HEK293T (cell line): Measurements from ENCODE around the gene FOXA3.

ENCODE experiments used
- CTCF ChIA-PET: fragments of 350-600 bp; formaldehyde crosslinking; extraction: SDS; loops from one replicate; lab custom pipeline; 2021; ENCODE audit warnings: antibody characterized with exemption, inconsistent platforms; lab: Yijun Ruan, JAX
- POLR2A ChIA-PET: fragments of 350-600 bp; formaldehyde crosslinking; extraction: SDS; loops from one replicate; lab custom pipeline; 2020; ENCODE audit warnings: antibody characterized with exemption, inconsistent platforms; lab: Yijun Ruan, JAX
- DNase-seq: peaks from one replicate; pipeline ENCODE4 v3.0.0; 2012; ENCODE audit warnings: mixed read lengths; ENCODE audit errors: extremely low spot score
- ARNT ChIP-seq: fragments of 450-650 bp; IDR thresholded peaks from 2 replicates; pipeline ENCODE4 v1.6.1; 2017; ENCODE audit warnings: mild to moderate bottlenecking
- BHLHE40 ChIP-seq: fragments of 450-650 bp; IDR thresholded peaks from 2 replicates; pipeline ENCODE4 v1.6.1; 2016; ENCODE audit warnings: mild to moderate bottlenecking, moderate library complexity, borderline replicate concordance
- CTBP1 ChIP-seq: fragments of 450-650 bp; IDR thresholded peaks from 2 replicates; pipeline ENCODE4 v1.6.1; 2016; ENCODE audit warnings: borderline replicate concordance
- ELF4 ChIP-seq: fragments of 450-650 bp; IDR thresholded peaks from 2 replicates; pipeline ENCODE4 v1.6.1; 2017; ENCODE audit warnings: antibody characterized with exemption
- FOXA1 ChIP-seq: fragments of 450-650 bp; IDR thresholded peaks from 2 replicates; pipeline ENCODE4 v1.6.1; 2016; ENCODE audit warnings: mild to moderate bottlenecking
- FOXK2 ChIP-seq: fragments of 450-650 bp; IDR thresholded peaks from 2 replicates; pipeline ENCODE4 v1.6.1; 2016; ENCODE audit warnings: mild to moderate bottlenecking
- FOXM1 ChIP-seq: fragments of 450-650 bp; IDR thresholded peaks from 2 replicates; pipeline ENCODE4 v1.6.1; 2017; ENCODE audit warnings: mild to moderate bottlenecking, borderline replicate concordance
- HDGF ChIP-seq: fragments of 450-650 bp; IDR thresholded peaks from 2 replicates; pipeline ENCODE4 v1.6.1; 2017; ENCODE audit warnings: antibody characterized with exemption, borderline replicate concordance
- L3MBTL2 ChIP-seq: fragments of 450-650 bp; conservative IDR thresholded peaks from 2 replicates; pipeline ENCODE4 v1.6.1; 2016; ENCODE audit warnings: mild to moderate bottlenecking
- LEF1 ChIP-seq: fragments of 450-650 bp; IDR thresholded peaks from 2 replicates; pipeline ENCODE4 v1.6.1; 2017; ENCODE audit warnings: mild to moderate bottlenecking, borderline replicate concordance
- NFRKB ChIP-seq: fragments of 450-650 bp; IDR thresholded peaks from 2 replicates; pipeline ENCODE4 v1.6.1; 2016; ENCODE audit warnings: mild to moderate bottlenecking, moderate library complexity
- SP1 ChIP-seq: fragments of 450-650 bp; IDR thresholded peaks from 2 replicates; pipeline ENCODE4 v1.6.1; 2017
- SUZ12 ChIP-seq: fragments of 450-650 bp; IDR thresholded peaks from 2 replicates; pipeline ENCODE4 v1.6.1; 2016; ENCODE audit warnings: mild to moderate bottlenecking
- TARDBP ChIP-seq: fragments of 450-650 bp; IDR thresholded peaks from 2 replicates; pipeline ENCODE4 v1.6.1; 2016
- ZNF384 ChIP-seq: fragments of 450-650 bp; IDR thresholded peaks from 2 replicates; pipeline ENCODE4 v1.6.1; 2016
- TF ChIP-seq, protein P1 (sequence below): fragments of 450-650 bp; IDR thresholded peaks from 2 replicates; pipeline ENCODE4 v1.6.1; 2016

The FOXA3 gene

GRCh38 chr19:45901432-45901911, 37.3 kb downstream of the FOXA3 start:
- TF ChIP-seq HDGF (no peak), FOXK2 (no peak), TARDBP (no peak), FOXA1 (no peak), ELF4 (no peak), NFRKB (no peak), LEF1 (no peak), CTBP1 (no peak), SP1 (no peak), L3MBTL2 (no peak), FOXM1 (no peak), ARNT (no peak), SUZ12 (no peak)
- TF ChIP-seq, protein P1, sequence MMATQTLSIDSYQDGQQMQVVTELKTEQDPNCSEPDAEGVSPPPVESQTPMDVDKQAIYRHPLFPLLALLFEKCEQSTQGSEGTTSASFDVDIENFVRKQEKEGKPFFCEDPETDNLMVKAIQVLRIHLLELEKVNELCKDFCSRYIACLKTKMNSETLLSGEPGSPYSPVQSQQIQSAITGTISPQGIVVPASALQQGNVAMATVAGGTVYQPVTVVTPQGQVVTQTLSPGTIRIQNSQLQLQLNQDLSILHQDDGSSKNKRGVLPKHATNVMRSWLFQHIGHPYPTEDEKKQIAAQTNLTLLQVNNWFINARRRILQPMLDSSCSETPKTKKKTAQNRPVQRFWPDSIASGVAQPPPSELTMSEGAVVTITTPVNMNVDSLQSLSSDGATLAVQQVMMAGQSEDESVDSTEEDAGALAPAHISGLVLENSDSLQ, result no peak
- peak; percentile 31 for DNase-seq
- ChIA-PET POLR2A (interaction anchor here (1.3 to 3.6 kb wide), 2 partner anchors 16 to 26 kb away, joined by 4 to 34 read pairs; partner anchors contain the start of gene IRF2BP1), CTCF (no interaction called here)

DNA sequence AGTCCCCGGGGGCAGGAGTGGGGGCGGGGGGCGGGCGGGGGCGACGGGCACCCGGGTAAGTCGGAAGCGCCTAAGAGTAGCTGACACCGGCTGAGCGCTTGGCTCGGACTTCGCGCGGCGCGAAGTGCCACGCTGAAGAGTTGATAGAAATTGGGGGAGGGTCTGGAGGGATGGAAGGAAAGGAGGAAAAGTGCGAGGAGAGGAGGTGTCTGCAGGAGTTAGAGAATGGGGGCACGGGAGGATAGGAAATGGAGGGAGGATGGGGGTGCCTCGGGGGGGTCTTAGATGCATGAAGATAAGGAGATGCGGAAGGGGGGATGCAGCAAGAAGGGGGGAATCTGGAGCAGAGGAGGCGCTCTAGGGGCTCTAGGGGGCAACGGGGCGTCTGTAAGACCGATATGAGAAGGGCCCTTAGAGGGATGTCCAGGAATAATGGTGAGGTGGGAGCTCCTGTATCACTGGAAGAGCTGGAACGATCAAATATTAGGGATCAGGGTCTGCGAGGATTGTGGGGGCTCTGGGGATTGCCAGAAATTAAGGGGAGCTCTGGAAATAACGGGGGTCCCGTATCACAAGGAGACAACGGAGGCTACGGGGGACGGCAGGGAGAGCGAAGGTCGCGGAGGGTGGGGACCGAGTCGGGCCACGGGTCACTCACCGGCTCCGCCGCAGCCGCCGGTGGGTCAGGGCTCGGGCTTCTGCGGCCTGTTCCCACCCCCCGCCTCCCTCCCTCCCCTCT, 38.0 kb downstream of the FOXA3 start, which contains the start of gene MYPOP:
MYPOP (minus strand) TSS at position 702 of the 739 bp plus-strand sequence. CDS start 840 bp downstream, outside the sequence.
- ChIA-PET CTCF (interaction anchor here (1.7 kb wide), 1 partner anchor 11 kb away, joined by 12 read pairs; the partner anchor contains the start of gene NANOS2), POLR2A (interaction anchor here (0.6 to 3.6 kb wide), 13 partner anchors 9 to 117 kb away, joined by 3 to 34 read pairs (median 10); partner anchors contain the start of genes CCDC61, FOXA3, IRF2BP1 and NANOS2)
- DNase-seq, result no peak
- TF ChIP-seq L3MBTL2 (0 out of 2 replicates have a peak, but pooled peaks have one; percentile 26), SP1 (no peak)

DNA sequence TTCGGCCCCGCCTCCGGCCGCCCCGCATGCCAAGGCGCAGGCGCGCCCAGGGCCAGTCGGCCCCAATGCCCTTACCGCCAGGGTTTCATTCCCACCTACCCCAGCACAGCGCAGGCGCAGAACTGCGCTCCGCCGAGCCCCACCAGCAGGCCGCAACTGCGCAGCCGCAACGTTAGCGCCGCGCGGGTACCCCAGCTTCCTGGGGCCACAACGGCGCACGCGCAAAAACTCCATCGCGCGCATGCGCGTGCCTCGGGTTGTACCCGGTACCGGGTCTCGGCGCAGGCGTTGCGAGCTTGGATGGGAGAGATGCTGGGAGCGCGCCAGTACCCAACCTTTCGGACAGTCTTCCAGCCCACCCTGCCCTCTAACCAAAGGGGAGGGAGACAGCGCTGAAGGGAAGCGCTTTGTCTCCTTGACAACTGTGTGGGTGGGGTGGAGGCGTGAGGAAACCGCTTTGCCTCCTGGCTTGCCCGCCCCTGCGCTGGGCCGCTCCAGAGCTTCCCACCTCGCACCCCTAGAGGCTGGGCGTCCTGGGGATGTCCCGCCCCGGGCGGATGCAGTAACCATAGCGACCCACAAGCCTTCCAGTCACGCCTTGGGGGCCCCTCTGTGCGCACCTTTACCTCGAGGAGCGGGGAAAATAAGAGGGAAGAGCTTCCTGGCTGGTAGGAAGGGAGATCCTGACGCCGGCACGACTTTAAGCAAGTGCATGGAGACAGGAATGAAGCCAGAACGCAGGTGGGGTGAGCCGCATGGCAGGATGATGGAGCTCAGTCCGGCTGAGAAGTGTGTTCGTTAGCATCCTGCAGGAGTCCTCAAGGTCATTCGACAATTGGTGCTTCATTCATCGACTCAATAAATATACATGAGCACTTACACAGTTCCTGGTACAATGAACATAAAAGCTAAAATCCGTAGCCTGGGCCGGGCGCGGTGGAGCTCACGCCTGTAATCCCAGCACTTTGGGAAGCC, 38.8 kb downstream of the FOXA3 start:
- peak; percentile 100 for DNase-seq
- no peak for TF ChIP-seq FOXM1
- TF ChIP-seq ARNT, result no peak
- TF ChIP-seq NFRKB, result no peak
- TF ChIP-seq TARDBP, result no peak
- TF ChIP-seq FOXK2, result no peak
- TF ChIP-seq, protein P1, result no peak
- no peak for TF ChIP-seq SP1
- peak; percentile 48; the same call in 1 of the 2 replicates for TF ChIP-seq CTBP1
- TF ChIP-seq L3MBTL2, result peak; percentile 67
- TF ChIP-seq BHLHE40, result no peak
- TF ChIP-seq ELF4, result no peak
- ChIA-PET CTCF (interaction anchor here (0.7 to 1.7 kb wide), 4 partner anchors 11 to 104 kb away, joined by 3 to 12 read pairs (median 3); partner anchors contain the start of genes FOXA3 and NANOS2), POLR2A (interaction anchor here (0.6 to 3.6 kb wide), 16 partner anchors 9 to 146 kb away, joined by 3 to 34 read pairs (median 6); partner anchors contain the start of genes CCDC61, FOXA3, IRF2BP1 and NANOS2)

DNA sequence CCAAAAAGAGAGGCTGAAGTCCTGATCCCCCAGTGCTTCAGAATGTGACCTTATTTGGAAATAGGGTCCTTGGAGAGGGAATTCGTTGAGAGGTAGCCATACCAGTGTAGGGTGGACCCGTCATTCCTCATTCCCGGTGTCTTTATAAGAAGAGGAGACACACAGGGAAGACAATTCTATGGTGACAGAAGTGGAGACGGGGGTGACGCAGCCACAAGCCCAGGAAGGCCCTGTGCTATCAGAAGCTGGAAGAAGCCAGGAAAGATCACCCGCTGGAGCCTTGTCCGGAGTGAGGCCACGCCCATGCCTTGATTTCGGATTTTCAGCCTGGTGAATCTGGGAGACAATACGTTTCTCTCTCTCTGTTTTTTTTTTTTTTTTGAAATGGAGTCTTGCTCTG, 40.9 kb downstream of the FOXA3 start:
- ChIA-PET POLR2A (interaction anchor here (1.1 kb wide), 1 partner anchor 91 kb away, joined by 4 read pairs; no protein-coding TSS in a partner anchor), CTCF (interaction anchor here (0.7 kb wide), 1 partner anchor 74 kb away, joined by 3 read pairs; no protein-coding TSS in a partner anchor)
- no peak for DNase-seq
- TF ChIP-seq LEF1 (no peak), FOXM1 (no peak), CTBP1 (no peak), FOXK2 (no peak), SUZ12 (no peak), HDGF (no peak), TARDBP (no peak), ARNT (no peak), FOXA1 (no peak), ZNF384 (no peak), NFRKB (no peak), SP1 (no peak), ELF4 (no peak), L3MBTL2 (no peak), BHLHE40 (no peak)
- TF ChIP-seq, protein P1, result no peak

- CTCF ChIA-PET, result interaction anchor here (0.8 kb wide), 1 partner anchor 23 kb away, joined by 3 read pairs; no protein-coding TSS in a partner anchor
- POLR2A ChIA-PET, result interaction anchor here (1.1 kb wide), 1 partner anchor 90 kb away, joined by 4 read pairs; no protein-coding TSS in a partner anchor
- TF ChIP-seq L3MBTL2, result no peak
- no peak for TF ChIP-seq SUZ12
- TF ChIP-seq TARDBP, result no peak
- no peak for TF ChIP-seq ARNT
- TF ChIP-seq SP1, result no peak
- TF ChIP-seq ELF4, result no peak
- DNase-seq, result no peak
Measured at GRCh38 chr19:45906221-45906620, 42.1 kb downstream of the FOXA3 start.
